PC-9 (cell line): ENCODE results near the gene FBXO33.

Source experiments
- EZH2 ChIP-seq: fragments of 200-600 bp; sonication (generic); IDR thresholded peaks from 2 replicates; pipeline ENCODE4 v1.8.0; 2017; ENCODE audit warnings: antibody characterized with exemption, low read depth
- TF ChIP-seq, protein P1 (sequence below): fragments of 200-600 bp; sonication (generic); conservative IDR thresholded peaks from 2 replicates; pipeline ENCODE4 v1.6.1; 2017; ENCODE audit warnings: mixed run types, antibody characterized with exemption, mild to moderate bottlenecking, moderate library complexity

DNA sequence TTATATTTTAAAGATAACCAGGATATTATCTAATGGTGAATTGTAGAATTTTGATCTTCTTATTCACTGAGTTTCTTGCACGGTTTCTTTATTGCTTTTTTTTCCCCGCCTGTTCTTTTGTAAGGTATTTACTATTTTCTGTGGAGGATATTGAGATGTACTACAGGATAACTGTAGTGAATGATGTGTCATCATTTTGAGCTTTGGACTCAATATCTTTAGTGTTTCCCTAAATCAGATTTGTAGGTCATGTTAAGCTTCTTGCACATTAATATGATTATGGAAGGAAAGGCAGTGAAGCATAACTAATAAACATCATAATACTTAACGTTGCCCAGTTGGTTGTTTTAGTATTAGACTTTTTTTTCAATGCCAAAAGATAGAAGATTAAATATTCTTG, 81.4 kb downstream of the FBXO33 start:
- TF ChIP-seq, protein P1, sequence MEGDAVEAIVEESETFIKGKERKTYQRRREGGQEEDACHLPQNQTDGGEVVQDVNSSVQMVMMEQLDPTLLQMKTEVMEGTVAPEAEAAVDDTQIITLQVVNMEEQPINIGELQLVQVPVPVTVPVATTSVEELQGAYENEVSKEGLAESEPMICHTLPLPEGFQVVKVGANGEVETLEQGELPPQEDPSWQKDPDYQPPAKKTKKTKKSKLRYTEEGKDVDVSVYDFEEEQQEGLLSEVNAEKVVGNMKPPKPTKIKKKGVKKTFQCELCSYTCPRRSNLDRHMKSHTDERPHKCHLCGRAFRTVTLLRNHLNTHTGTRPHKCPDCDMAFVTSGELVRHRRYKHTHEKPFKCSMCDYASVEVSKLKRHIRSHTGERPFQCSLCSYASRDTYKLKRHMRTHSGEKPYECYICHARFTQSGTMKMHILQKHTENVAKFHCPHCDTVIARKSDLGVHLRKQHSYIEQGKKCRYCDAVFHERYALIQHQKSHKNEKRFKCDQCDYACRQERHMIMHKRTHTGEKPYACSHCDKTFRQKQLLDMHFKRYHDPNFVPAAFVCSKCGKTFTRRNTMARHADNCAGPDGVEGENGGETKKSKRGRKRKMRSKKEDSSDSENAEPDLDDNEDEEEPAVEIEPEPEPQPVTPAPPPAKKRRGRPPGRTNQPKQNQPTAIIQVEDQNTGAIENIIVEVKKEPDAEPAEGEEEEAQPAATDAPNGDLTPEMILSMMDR: no peak
- TF ChIP-seq EZH2: no peak
